GM19023 (cell line): Measurements from ENCODE around the gene LCOR.
A peak's percentile ranks its signal among the peaks of the same experiment; 100 is the strongest.

Source experiments
- ATAC-seq: cut with Tn5 transposase; IDR thresholded peaks from one replicate; pipeline ENCODE4 v1.9.1; 2021; ENCODE audit warnings: mild to moderate bottlenecking, moderate library complexity; ENCODE audit not compliant: unreplicated experiment

LCOR gene

GRCh38 chr10:96984541-96985131 lies 152.5 kb downstream of the LCOR start:
- ATAC-seq: no peak

GRCh38 chr10:96986200-96986856 lies 154.2 kb downstream of the LCOR start:
- ATAC-seq: no peak

GRCh38 chr10:96987141-96987841 lies 155.2 kb downstream of the LCOR start:
- ATAC-seq: no peak

- ATAC-seq: no peak
These were observed 155.7 kb downstream of the LCOR start for GRCh38 chr10:96987842-96988175.

- no peak for ATAC-seq
These were observed 156.3 kb downstream of the LCOR start for GRCh38 chr10:96988426-96988825.

GRCh38 chr10:96991313-96991841 lies 159.3 kb downstream of the LCOR start:
- peak; percentile 47 for ATAC-seq

- peak; percentile 72 for ATAC-seq
These were observed 160.6 kb downstream of the LCOR start for GRCh38 chr10:96992721-96993120.

GRCh38 chr10:96995851-96996250 lies 163.8 kb downstream of the LCOR start:
- no peak for ATAC-seq

- ATAC-seq: no peak
These were observed 164.3 kb downstream of the LCOR start for GRCh38 chr10:96996275-96996965.

- no peak for ATAC-seq
These were observed 166.3 kb downstream of the LCOR start for GRCh38 chr10:96998329-96998888.

GRCh38 chr10:96999337-96999736 lies 167.2 kb downstream of the LCOR start:
- no peak for ATAC-seq

- no peak for ATAC-seq
These were observed 167.9 kb downstream of the LCOR start for GRCh38 chr10:96999987-97000386.

GRCh38 chr10:97000487-97001182 lies 168.5 kb downstream of the LCOR start:
- no peak for ATAC-seq

- no peak for ATAC-seq
These were observed 169.3 kb downstream of the LCOR start for GRCh38 chr10:97001183-97001991.

- no peak for ATAC-seq
These were observed 170.6 kb downstream of the LCOR start for GRCh38 chr10:97002670-97003069.

- ATAC-seq: no peak
These were observed 171.2 kb downstream of the LCOR start for GRCh38 chr10:97003151-97003803.

- no peak for ATAC-seq
These were observed 171.7 kb downstream of the LCOR start for GRCh38 chr10:97003804-97004201.

GRCh38 chr10:97004591-97004990 lies 172.5 kb downstream of the LCOR start:
- no peak for ATAC-seq

- no peak for ATAC-seq
These were observed 173.3 kb downstream of the LCOR start for GRCh38 chr10:97005349-97005748.
